PFSK-1 (cell line): Measurements from ENCODE around the gene FRMPD4.

Experiments
- FOXP2 ChIP-seq: optimal IDR thresholded peaks from 2 replicates; pipeline ENCODE3; 2011; ENCODE audit warnings: borderline replicate concordance, control low read depth, inconsistent platforms; ENCODE audit not compliant: insufficient read depth; ENCODE audit errors: extremely low read length, extremely low read depth
- POLR2AphosphoS5 ChIP-seq: IDR thresholded peaks from 2 replicates; pipeline ENCODE4 v1.6.1; 2012; ENCODE audit warnings: low read depth, mild to moderate bottlenecking, control low read depth, low read length, moderate library complexity
- REST ChIP-seq, 2 experiments: IDR thresholded peaks; 2 replicates each; pipeline versions ENCODE4 v1.6.1 to v1.8.0; 2011 to 2012; ENCODE audit warnings: low read depth in 2 of 2, low read length in 2 of 2, control low read depth in 1 of 2, inconsistent platforms in 1 of 2, mild to moderate bottlenecking in 1 of 2, moderate library complexity in 1 of 2; ENCODE audit not compliant: insufficient read depth in 1 of 2
- SIN3A ChIP-seq: IDR thresholded peaks from 2 replicates; pipeline ENCODE4 v1.6.1; 2012; ENCODE audit warnings: mild to moderate bottlenecking, low read length, moderate library complexity, borderline replicate concordance; ENCODE audit not compliant: insufficient read depth
- TAF1 ChIP-seq: IDR thresholded peaks from 2 replicates; pipeline ENCODE4 v1.6.1; 2012; ENCODE audit warnings: low read length, control low read depth, borderline replicate concordance; ENCODE audit not compliant: insufficient read depth

Gene FRMPD4

GRCh38 chrX:12236156-12236555 is 97.9 kb downstream of the FRMPD4 start:
- TF ChIP-seq REST (IDR thresholded peaks at IDR 0.05; ENCODE audit: insufficient read depth in 1 of 2, low read depth in 2 of 2, low read length in 2 of 2) (no peak), TAF1 (no peak), FOXP2 (no peak), POLR2AphosphoS5 (no peak), SIN3A (no peak)

GRCh38 chrX:12237131-12237530 is 98.9 kb downstream of the FRMPD4 start:
- TF ChIP-seq POLR2AphosphoS5 = no peak
- no peak for TF ChIP-seq TAF1
- TF ChIP-seq FOXP2 = no peak
- no peak for TF ChIP-seq REST (IDR thresholded peaks at IDR 0.05; ENCODE audit: insufficient read depth in 1 of 2, low read depth in 2 of 2, low read length in 2 of 2)
- TF ChIP-seq SIN3A = no peak

- no peak for TF ChIP-seq FOXP2
- no peak for TF ChIP-seq SIN3A
- no peak for TF ChIP-seq POLR2AphosphoS5
- no peak for TF ChIP-seq REST (IDR thresholded peaks at IDR 0.05; ENCODE audit: insufficient read depth in 1 of 2, low read depth in 2 of 2, low read length in 2 of 2)
- no peak for TF ChIP-seq TAF1
These were observed 99.5 kb downstream of the FRMPD4 start for GRCh38 chrX:12237771-12238170.

- no peak for TF ChIP-seq TAF1
- no peak for TF ChIP-seq SIN3A
These were observed 101.2 kb downstream of the FRMPD4 start for GRCh38 chrX:12239356-12240082.

- TF ChIP-seq TAF1 (no peak), FOXP2 (no peak), SIN3A (no peak), POLR2AphosphoS5 (no peak)
These were observed 102.2 kb downstream of the FRMPD4 start for GRCh38 chrX:12240491-12240890.

- TF ChIP-seq POLR2AphosphoS5 (no peak), REST (IDR thresholded peaks at IDR 0.05; ENCODE audit: insufficient read depth in 1 of 2, low read depth in 2 of 2, low read length in 2 of 2) (no peak), SIN3A (no peak), TAF1 (no peak), FOXP2 (no peak)
These were observed 102.8 kb downstream of the FRMPD4 start for GRCh38 chrX:12241026-12241425.
